Transverse colon (tissue), 4 donors: Measurements from ENCODE around the gene SERPINA1.

Experiments used
- POLR2A ChIP-seq: fragments of 450-650 bp; IDR thresholded peaks from one replicate; pipeline ENCODE4 v1.6.1; 2016; ENCODE audit warnings: antibody characterized with exemption, mild to moderate bottlenecking, moderate library complexity
- POLR2AphosphoS5 ChIP-seq, 3 donors: sonication (generic); formaldehyde crosslinking; IDR thresholded peaks; one replicate each; pipeline ENCODE4 v1.6.1; 2016; ENCODE audit warnings: antibody characterized with exemption in 3 of 3
- TF ChIP-seq, protein P1 (sequence below), 5 experiments: fragments of 200-600 bp in 3 of 5; fragments of 450-650 bp in 2 of 5; sonication (generic) in 3 of 5; IDR thresholded peaks; 1 replicate in 2 of 5; 2 replicates in 3 of 5; pipeline ENCODE4 v1.5.1; 2016 to 2017; ENCODE audit warnings: antibody characterized with exemption in 5 of 5, inconsistent platforms in 3 of 5, mild to moderate bottlenecking in 2 of 5, moderate library complexity in 1 of 5

DNA sequence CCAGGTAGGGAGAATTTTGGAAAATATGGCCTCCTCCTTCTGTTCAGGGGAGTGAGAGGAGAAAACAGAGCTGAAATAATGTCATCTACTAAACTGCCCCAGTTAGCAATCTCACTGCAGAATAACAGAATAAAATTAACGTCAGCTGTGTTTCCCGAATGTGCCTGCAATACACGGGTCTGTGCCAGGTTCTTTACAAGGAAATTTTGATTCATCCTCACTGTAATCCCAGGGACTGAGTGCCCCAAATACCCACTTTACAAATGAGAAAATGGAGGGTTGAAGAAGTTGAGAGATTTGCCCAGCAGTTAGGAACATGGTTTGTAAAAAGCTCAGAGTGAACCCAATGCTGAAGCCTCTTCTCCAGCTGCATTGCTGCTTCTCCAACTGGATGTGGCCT lies 44.0 kb downstream of the SERPINA1 start:
- TF ChIP-seq, protein P1, sequence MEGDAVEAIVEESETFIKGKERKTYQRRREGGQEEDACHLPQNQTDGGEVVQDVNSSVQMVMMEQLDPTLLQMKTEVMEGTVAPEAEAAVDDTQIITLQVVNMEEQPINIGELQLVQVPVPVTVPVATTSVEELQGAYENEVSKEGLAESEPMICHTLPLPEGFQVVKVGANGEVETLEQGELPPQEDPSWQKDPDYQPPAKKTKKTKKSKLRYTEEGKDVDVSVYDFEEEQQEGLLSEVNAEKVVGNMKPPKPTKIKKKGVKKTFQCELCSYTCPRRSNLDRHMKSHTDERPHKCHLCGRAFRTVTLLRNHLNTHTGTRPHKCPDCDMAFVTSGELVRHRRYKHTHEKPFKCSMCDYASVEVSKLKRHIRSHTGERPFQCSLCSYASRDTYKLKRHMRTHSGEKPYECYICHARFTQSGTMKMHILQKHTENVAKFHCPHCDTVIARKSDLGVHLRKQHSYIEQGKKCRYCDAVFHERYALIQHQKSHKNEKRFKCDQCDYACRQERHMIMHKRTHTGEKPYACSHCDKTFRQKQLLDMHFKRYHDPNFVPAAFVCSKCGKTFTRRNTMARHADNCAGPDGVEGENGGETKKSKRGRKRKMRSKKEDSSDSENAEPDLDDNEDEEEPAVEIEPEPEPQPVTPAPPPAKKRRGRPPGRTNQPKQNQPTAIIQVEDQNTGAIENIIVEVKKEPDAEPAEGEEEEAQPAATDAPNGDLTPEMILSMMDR (IDR thresholded peaks at IDR 0.05), result no peak
- no peak for TF ChIP-seq POLR2AphosphoS5 (IDR thresholded peaks at IDR 0.05)
- TF ChIP-seq POLR2A, result no peak
